ENCODE measurements around the gene PTPA. TPM values are rescaled to one million over a fixed set of nuclear protein-coding genes. Genes with fewer than 3 reads are reported as not detected.

PTPA gene
- total and polyA plus RNA-seq, 2 experiments from 2014 or later, result 60.8 to 113 TPM

DNA sequence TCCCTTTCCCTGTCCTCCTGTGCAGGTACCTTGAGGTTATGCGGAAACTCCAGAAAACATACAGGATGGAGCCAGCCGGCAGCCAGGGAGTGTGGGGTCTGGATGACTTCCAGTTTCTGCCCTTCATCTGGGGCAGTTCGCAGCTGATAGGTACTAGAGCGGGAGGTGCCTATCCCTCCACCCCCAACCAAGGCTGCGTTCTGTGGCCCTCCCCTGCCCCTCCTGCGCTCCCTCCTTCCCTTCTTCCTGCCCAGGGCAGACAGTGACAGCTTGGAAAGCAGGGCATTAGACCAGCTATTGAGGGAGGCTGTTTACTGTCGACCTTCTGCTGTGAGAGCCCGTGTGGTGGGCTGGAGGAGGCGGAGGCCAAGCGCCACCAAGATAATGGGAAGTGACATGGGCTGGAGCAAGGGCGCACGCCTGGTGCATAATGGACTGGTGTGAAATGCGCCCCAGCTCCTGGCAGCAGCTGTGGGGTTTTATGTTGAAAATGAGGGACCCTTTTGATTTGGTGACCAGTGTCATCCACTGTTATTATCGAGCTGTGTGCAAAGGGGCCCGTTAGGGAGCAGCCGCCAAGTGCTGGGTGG is 25.3 kb downstream of the PTPA start:
- H3K27ac ChIP-seq, result no peak overlapping the region

DNA sequence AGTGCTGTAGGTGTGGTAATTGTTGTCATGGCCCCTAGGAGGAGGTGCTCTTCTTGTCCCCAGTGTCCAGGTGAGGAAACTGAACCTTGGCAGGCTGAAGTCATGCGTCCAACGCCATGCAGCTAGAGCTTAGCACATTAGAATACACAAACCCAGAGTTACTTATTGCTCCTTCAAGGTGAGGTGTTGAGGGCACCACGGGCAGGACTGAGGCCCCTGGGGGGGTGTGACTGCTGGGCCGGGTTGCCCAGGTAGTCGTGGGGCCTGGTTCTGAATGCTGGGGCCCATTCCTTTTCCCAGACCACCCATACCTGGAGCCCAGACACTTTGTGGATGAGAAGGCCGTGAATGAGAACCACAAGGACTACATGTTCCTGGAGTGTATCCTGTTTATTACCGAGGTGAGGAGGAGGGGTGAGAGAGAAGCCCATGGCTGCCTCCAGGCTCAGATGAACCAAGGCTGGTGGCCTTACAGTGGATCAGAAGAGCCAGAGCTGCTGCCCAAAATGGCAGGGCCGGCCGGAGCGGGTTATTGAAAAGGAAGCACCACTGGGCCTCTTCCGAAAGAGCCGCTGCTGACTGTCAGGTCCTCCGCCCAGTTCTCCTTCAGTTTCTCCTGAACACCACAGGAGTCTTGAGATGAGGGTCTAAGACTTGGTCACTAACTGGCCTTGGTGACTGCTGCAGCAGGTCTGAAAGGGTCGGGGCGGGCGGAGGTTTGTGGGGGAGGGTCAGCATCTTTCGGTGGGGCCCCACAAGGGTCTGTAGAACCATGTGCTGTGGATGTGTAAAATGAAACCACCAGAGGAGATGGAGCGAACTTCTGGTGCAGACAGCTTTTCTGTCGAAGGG is 26.3 kb downstream of the PTPA start:
- peaks cover 41% of the 10 kb centered on the region for H3K4me1 ChIP-seq (ENCODE audit: insufficient read depth)
- H3K9ac ChIP-seq, result peak overlapping the region; percentile 91
- no peak overlapping the region for H2AFZ ChIP-seq
- H3K9me2 ChIP-seq (ENCODE audit: insufficient read depth), result no peaks in the 10 kb centered on the region
- no peaks in the 10 kb centered on the region for H3K9me3 ChIP-seq (ENCODE audit: low read depth)
- H4K20me1 ChIP-seq (ENCODE audit: insufficient read depth), result no peaks in the 10 kb centered on the region
- DNase-seq, result no peak
- H3K27ac ChIP-seq, result peak overlapping the region; percentile 100
- no peaks in the 10 kb centered on the region for H3K36me3 ChIP-seq (ENCODE audit: low read depth)
- 84 to 88% methylated on average over 17 to 19 of the region's 19 CpGs for WGBS, 2 experiments (ENCODE audit: low coverage in 1 of 2, low lambda C conversion rate in 2 of 2, missing lambda C conversion rate in 2 of 2)
- H3K4me3 ChIP-seq, result no peak overlapping the region
- no peak for TF ChIP-seq EZH2phosphoT487 (IDR thresholded peaks at IDR 0.05; ENCODE audit: insufficient read depth, low read depth)
- no peak for TF ChIP-seq EZH2 (IDR thresholded peaks at IDR 0.05; ENCODE audit: insufficient read depth, poor library complexity, severe bottlenecking)
- peaks cover 10% of the 10 kb centered on the region for H3K79me2 ChIP-seq (ENCODE audit: insufficient read depth)
- peaks cover 21% of the 10 kb centered on the region for H3F3A ChIP-seq (ENCODE audit: insufficient read depth)
- no peak overlapping the region for H3K4me2 ChIP-seq (ENCODE audit: unreplicated experiment)
- no peaks in the 10 kb centered on the region for H3K27me3 ChIP-seq (replicated peaks; ENCODE audit: insufficient read depth)
- in situ Hi-C loops (cut with MboI), result loop anchor here (10.0 kb wide), 1 partner anchor 647 kb away; no protein-coding TSS in a partner anchor

More for the DNA sequence above, 25.3 kb downstream of the PTPA start:
- Histone ChIP-seq H3K27me3 (replicated peaks; ENCODE audit: insufficient read depth) (no peaks in the 10 kb centered on the region), H3K9ac (no peak overlapping the region), H3K4me1 (ENCODE audit: insufficient read depth) (peaks cover 31% of the 10 kb centered on the region), H3F3A (ENCODE audit: insufficient read depth) (peaks cover 15% of the 10 kb centered on the region), H3K4me2 (ENCODE audit: unreplicated experiment) (no peak overlapping the region), H3K4me3 (no peak overlapping the region), H3K36me3 (ENCODE audit: low read depth) (no peaks in the 10 kb centered on the region), H3K79me2 (ENCODE audit: insufficient read depth) (0 out of 2 replicates have a peak, but pooled peaks cover 3% of the 10 kb centered on the region), H3K9me3 (ENCODE audit: low read depth) (no peaks in the 10 kb centered on the region), H2AFZ (no peak overlapping the region), H4K20me1 (ENCODE audit: insufficient read depth) (no peaks in the 10 kb centered on the region), H3K9me2 (ENCODE audit: insufficient read depth) (no peaks in the 10 kb centered on the region)
- in situ Hi-C loops (cut with MboI), result loop anchor here (10.0 kb wide), 1 partner anchor 648 kb away; no protein-coding TSS in a partner anchor
- TF ChIP-seq EZH2phosphoT487 (IDR thresholded peaks at IDR 0.05; ENCODE audit: insufficient read depth, low read depth) (no peak), EZH2 (IDR thresholded peaks at IDR 0.05; ENCODE audit: insufficient read depth, poor library complexity, severe bottlenecking) (no peak)
- 81 to 87% methylated on average over 15 to 16 of the region's 16 CpGs for WGBS, 2 experiments (ENCODE audit: low coverage in 1 of 2, low lambda C conversion rate in 2 of 2, missing lambda C conversion rate in 2 of 2)
- no peak for DNase-seq

DNA sequence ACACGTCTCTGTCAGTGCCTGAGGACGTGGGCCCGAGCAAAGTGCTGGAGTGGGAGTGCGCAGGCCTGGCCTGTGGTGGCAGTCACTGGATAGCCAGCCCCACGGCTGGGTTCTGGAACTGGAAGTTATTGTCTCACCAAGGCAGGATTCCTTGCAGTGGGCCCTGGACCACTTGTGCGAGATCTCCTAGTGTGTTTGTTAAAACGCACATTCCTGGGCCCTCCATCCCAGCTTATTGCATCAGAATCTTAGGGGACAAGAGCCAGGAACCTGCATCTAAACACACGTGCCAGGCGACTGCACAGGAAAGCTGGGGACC is 26.9 kb downstream of the PTPA start:
- H3K4me3 ChIP-seq, result no peak overlapping the region
- H3F3A ChIP-seq (ENCODE audit: insufficient read depth), result peaks cover 24% of the 10 kb centered on the region
- WGBS, 2 experiments (ENCODE audit: low coverage in 1 of 2, low lambda C conversion rate in 2 of 2, missing lambda C conversion rate in 2 of 2), result 48 to 50% methylated on average over 9 of the region's 9 CpGs
- peaks cover 45% of the 10 kb centered on the region for H3K4me1 ChIP-seq (ENCODE audit: insufficient read depth)
- peak overlapping the region; percentile 97 for H3K4me2 ChIP-seq (ENCODE audit: unreplicated experiment)
- peaks cover 13% of the 10 kb centered on the region for H3K79me2 ChIP-seq (ENCODE audit: insufficient read depth)
- H3K9me3 ChIP-seq (ENCODE audit: low read depth), result no peaks in the 10 kb centered on the region
- H3K27me3 ChIP-seq (replicated peaks; ENCODE audit: insufficient read depth), result no peaks in the 10 kb centered on the region
- peak overlapping the region; percentile 66 for H2AFZ ChIP-seq
- TF ChIP-seq EZH2phosphoT487 (IDR thresholded peaks at IDR 0.05; ENCODE audit: insufficient read depth, low read depth) (no peak), EZH2 (IDR thresholded peaks at IDR 0.05; ENCODE audit: insufficient read depth, poor library complexity, severe bottlenecking) (no peak)
- peak overlapping the region; percentile 100 for H3K27ac ChIP-seq
- H3K9me2 ChIP-seq (ENCODE audit: insufficient read depth), result no peaks in the 10 kb centered on the region
- DNase-seq, result peak; percentile 27
- in situ Hi-C loops (cut with MboI), result loop anchor here (10.0 kb wide), 1 partner anchor 647 kb away; no protein-coding TSS in a partner anchor
- H3K36me3 ChIP-seq (ENCODE audit: low read depth), result no peaks in the 10 kb centered on the region
- H3K9ac ChIP-seq, result peak overlapping the region; percentile 91
- H4K20me1 ChIP-seq (ENCODE audit: insufficient read depth), result no peaks in the 10 kb centered on the region

DNA sequence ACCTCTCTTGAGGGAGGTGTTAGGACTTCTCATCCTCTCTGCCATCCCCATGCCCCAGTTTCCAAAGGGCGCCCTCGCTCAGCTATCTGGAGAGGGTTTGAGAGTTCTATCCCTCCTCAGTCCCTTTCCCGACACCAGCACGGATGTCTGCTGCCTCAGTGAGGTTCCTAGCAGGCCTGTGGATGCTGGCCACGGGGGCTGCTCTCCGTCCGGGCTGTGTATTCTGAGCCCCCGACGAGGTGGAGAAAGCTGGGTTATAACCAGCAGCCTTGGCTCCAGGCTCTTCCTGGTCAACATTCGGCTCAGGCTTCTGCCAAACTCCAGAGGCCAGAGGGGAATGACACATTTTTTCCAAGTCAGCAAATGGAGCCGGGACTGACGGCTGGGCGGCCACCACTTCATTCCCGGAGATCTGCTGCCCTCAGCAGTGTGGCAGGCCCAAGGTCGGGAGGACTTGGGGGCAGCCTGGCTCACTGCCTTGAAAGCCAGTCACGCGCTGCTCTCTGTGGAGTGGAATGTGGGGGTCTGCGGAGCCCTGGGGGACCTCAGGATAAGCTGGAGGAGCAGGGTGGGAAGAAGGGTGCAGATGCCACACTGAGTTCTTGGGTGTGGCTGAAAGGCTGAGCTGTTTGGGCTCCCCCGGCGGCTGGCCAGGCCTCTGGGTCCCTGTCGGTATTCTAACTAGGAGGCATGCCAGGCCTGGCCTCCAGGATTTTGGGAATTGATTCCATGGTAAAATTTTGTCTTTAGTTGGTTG is 27.4 kb downstream of the PTPA start:
- Histone ChIP-seq H3K9ac (peak overlapping the region; percentile 91), H4K20me1 (ENCODE audit: insufficient read depth) (no peaks in the 10 kb centered on the region), H3K79me2 (ENCODE audit: insufficient read depth) (peaks cover 19% of the 10 kb centered on the region), H3F3A (ENCODE audit: insufficient read depth) (peaks cover 24% of the 10 kb centered on the region), H3K27me3 (replicated peaks; ENCODE audit: insufficient read depth) (no peaks in the 10 kb centered on the region), H2AFZ (peak overlapping the region; percentile 66), H3K4me1 (ENCODE audit: insufficient read depth) (peaks cover 51% of the 10 kb centered on the region), H3K9me2 (ENCODE audit: insufficient read depth) (no peaks in the 10 kb centered on the region), H3K4me3 (peak overlapping the region; percentile 69), H3K27ac (peak overlapping the region; percentile 100), H3K4me2 (ENCODE audit: unreplicated experiment) (peak overlapping the region; percentile 97), H3K36me3 (ENCODE audit: low read depth) (no peaks in the 10 kb centered on the region), H3K9me3 (ENCODE audit: low read depth) (no peaks in the 10 kb centered on the region)
- TF ChIP-seq EZH2phosphoT487 (IDR thresholded peaks at IDR 0.05; ENCODE audit: insufficient read depth, low read depth), result no peak
- TF ChIP-seq EZH2 (IDR thresholded peaks at IDR 0.05; ENCODE audit: insufficient read depth, poor library complexity, severe bottlenecking), result no peak
- peak; percentile 89 for DNase-seq
- WGBS, 2 experiments (ENCODE audit: low coverage in 1 of 2, low lambda C conversion rate in 2 of 2, missing lambda C conversion rate in 2 of 2), result 11 to 13% methylated on average over 21 of the region's 21 CpGs
- in situ Hi-C loops (cut with MboI), result loop anchor here (10.0 kb wide), 1 partner anchor 646 kb away; no protein-coding TSS in a partner anchor

All from GM23248 (cell line).